ACC112 (cell line): Measurements from ENCODE around the gene FDXR.
"Not testable (repeated sequence)": the region's sequence is repeated elsewhere in the genome, so short reads cannot be mapped to it uniquely, and the experiment has no call there.

Experiments
- H2AFZ ChIP-seq: fragments of 200-600 bp; sonication (generic); one replicate; pipeline ENCODE4 v1.6.0; 2017; ENCODE audit warnings: antibody characterized with exemption, low read length; ENCODE audit not compliant: unreplicated experiment
- H3K27ac ChIP-seq: fragments of 200-600 bp; sonication (generic); 2 replicates; pipeline ENCODE4 v1.5.1; 2014; ENCODE audit warnings: low read depth, mild to moderate bottlenecking, antibody characterized with exemption, low read length, moderate library complexity
- H3K27me3 ChIP-seq: fragments of 200-600 bp; sonication (generic); 2 replicates; pipeline ENCODE4 v1.6.1; 2014; ENCODE audit warnings: mild to moderate bottlenecking, antibody characterized with exemption, low read length, moderate library complexity, mixed read lengths; ENCODE audit not compliant: insufficient read depth
- H3K36me3 ChIP-seq: fragments of 200-600 bp; sonication (generic); 2 replicates; pipeline ENCODE4 v1.6.1; 2016; ENCODE audit warnings: mild to moderate bottlenecking, antibody characterized with exemption, low read length, moderate library complexity, mixed read lengths; ENCODE audit not compliant: insufficient read depth
- H3K4me1 ChIP-seq: fragments of 200-600 bp; sonication (generic); one replicate; pipeline ENCODE4 v1.6.1; 2016; ENCODE audit warnings: low read length, mixed read lengths; ENCODE audit not compliant: insufficient read depth, unreplicated experiment, control insufficient read depth
- H3K4me3 ChIP-seq: fragments of 200-600 bp; sonication (generic); 2 replicates; pipeline ENCODE4 v1.5.1; 2014; ENCODE audit warnings: mild to moderate bottlenecking, low read depth, low read length
- H3K79me2 ChIP-seq: fragments of 200-600 bp; sonication (generic); one replicate; pipeline ENCODE4 v1.6.0; 2016; ENCODE audit warnings: low read length; ENCODE audit not compliant: control insufficient read depth, unreplicated experiment, insufficient read depth

Gene FDXR

GRCh38 chr17:74870512-74870911 is 2.3 kb downstream of the FDXR start:
- H3K27ac ChIP-seq: no peak overlapping the region
- no peaks in the 10 kb centered on the region for H3K79me2 ChIP-seq
- H2AFZ ChIP-seq: no peak overlapping the region
- no peak overlapping the region for H3K4me3 ChIP-seq
- peaks cover 12% of the 10 kb centered on the region for H3K4me1 ChIP-seq
- no peaks in the 10 kb centered on the region for H3K27me3 ChIP-seq
- H3K36me3 ChIP-seq: no peaks in the 10 kb centered on the region

GRCh38 chr17:74870028-74870427 is 2.8 kb downstream of the FDXR start:
- H3K79me2 ChIP-seq, H2AFZ ChIP-seq, H3K27me3 ChIP-seq, H3K4me1 ChIP-seq, H3K36me3 ChIP-seq, H3K4me3 ChIP-seq, H3K27ac ChIP-seq: not testable (repeated sequence)

- Histone ChIP-seq H3K4me1 (peaks cover 6% of the 10 kb centered on the region), H2AFZ (no peak overlapping the region), H3K27ac (no peak overlapping the region), H3K36me3 (no peaks in the 10 kb centered on the region), H3K79me2 (no peaks in the 10 kb centered on the region), H3K4me3 (no peak overlapping the region), H3K27me3 (no peaks in the 10 kb centered on the region)
Observed at GRCh38 chr17:74868908-74869255, 3.9 kb downstream of the FDXR start.

GRCh38 chr17:74868251-74868907 is 4.4 kb downstream of the FDXR start:
- no peak overlapping the region for H3K27ac ChIP-seq
- no peaks in the 10 kb centered on the region for H3K27me3 ChIP-seq
- H3K79me2 ChIP-seq: no peaks in the 10 kb centered on the region
- no peaks in the 10 kb centered on the region for H3K36me3 ChIP-seq
- peaks cover 6% of the 10 kb centered on the region for H3K4me1 ChIP-seq
- H2AFZ ChIP-seq: no peak overlapping the region
- H3K4me3 ChIP-seq: no peak overlapping the region

DNA sequence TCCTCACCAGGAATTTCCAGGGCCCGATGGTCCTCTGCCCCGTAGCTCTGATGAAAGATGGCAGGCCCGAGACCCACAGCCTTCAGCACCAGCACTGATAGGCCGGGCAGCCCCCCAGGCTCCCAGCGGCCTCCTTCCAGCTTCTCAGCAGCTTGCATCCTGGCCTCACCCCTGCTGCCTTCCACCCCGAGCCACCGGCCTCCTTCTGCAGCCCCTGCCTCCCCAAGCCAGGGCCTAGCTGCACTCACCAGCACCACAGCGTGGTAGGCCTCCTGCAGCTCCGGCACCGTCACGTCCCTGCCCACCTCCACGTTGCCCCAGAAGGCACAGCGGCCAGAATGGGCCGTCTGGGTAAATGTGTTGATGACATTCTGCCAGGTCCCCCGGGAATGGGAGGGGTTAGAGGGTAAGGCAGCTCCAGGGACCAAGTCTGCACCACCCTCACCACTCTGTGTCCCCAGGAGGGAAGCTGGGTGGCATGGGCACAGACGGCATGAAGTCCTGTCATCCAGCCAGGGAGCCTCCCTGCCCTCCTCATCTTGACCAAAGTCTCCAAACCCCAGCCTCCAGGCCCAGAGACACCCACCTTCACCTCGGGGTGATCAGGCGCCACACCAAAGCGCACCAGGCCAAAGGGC is 6.5 kb downstream of the FDXR start:
- Histone ChIP-seq H3K79me2 (no peaks in the 10 kb centered on the region), H3K4me3 (no peak overlapping the region), H3K4me1 (peaks cover 5% of the 10 kb centered on the region), H3K27me3 (peaks cover 10% of the 10 kb centered on the region), H3K36me3 (no peaks in the 10 kb centered on the region), H2AFZ (no peak overlapping the region), H3K27ac (no peak overlapping the region)

- H2AFZ ChIP-seq: no peak overlapping the region
- peaks cover 5% of the 10 kb centered on the region for H3K4me1 ChIP-seq
- H3K79me2 ChIP-seq: no peaks in the 10 kb centered on the region
- no peak overlapping the region for H3K27ac ChIP-seq
- H3K27me3 ChIP-seq: peaks cover 17% of the 10 kb centered on the region
- no peaks in the 10 kb centered on the region for H3K36me3 ChIP-seq
- no peak overlapping the region for H3K4me3 ChIP-seq
Observed at GRCh38 chr17:74865504-74866197, 7.1 kb downstream of the FDXR start.

DNA sequence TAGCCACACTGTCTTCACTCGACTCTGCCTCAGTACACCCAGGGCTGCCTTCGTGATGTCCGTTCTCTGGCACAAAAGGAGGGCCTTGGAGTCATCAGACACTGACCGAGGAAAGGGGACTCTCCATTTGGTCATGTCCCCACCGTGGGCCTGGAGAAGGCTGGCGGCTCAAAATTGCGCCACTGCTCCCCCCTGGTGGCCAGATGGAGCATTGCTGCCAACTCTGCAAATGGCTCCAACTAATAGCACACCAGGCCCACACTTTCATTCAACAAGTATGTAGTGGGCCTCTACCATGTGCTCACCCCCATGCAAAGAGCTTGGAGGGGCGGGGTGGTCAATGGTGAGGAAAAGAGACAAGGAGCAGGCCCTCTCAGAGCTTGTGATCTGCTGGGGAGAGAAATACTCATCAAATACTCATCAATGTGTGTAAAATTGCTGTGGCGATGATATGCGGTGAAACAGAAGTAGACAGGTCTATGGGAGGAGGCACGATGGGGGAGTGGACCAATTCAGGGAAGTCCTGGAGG is 7.9 kb downstream of the FDXR start:
- Histone ChIP-seq H3K4me3 (no peak overlapping the region), H2AFZ (no peak overlapping the region), H3K4me1 (peaks cover 7% of the 10 kb centered on the region), H3K36me3 (no peaks in the 10 kb centered on the region), H3K27me3 (peaks cover 24% of the 10 kb centered on the region), H3K27ac (no peak overlapping the region), H3K79me2 (no peaks in the 10 kb centered on the region)

DNA sequence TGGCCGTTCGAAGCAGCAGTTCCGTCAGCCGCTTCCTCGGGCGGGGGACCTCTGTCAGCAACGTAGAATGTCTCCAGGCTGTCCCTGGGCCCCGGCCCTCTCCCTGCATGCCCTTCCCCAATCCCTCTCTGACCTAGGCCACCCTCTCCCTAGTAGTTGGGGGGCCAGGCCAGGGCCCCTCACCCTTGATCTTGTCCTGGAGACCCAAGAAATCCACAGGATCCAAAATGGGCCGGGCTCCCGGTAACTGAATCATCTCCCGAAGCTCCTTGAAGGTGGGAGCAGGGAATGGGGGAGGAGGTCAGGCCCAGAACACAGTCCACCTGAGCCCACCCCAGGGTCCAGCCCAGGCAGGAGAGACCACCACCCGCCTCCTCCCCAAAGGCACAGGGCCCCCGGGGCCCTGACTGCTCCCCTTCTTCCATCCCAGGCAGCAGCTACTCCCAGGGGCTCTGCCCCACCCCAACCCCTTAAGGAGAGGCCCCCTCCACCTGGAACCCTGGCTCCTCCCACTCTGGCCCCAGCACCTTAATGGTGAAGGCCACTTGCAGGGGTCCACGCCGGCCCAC is 8.4 kb downstream of the FDXR start:
- no peaks in the 10 kb centered on the region for H3K79me2 ChIP-seq
- H3K36me3 ChIP-seq: no peaks in the 10 kb centered on the region
- peaks cover 29% of the 10 kb centered on the region for H3K27me3 ChIP-seq
- H3K4me1 ChIP-seq: peaks cover 7% of the 10 kb centered on the region
- no peak overlapping the region for H2AFZ ChIP-seq
- H3K4me3 ChIP-seq: no peak overlapping the region
- H3K27ac ChIP-seq: no peak overlapping the region

GRCh38 chr17:74863420-74864296 is 9.1 kb downstream of the FDXR start:
- Histone ChIP-seq H3K36me3 (no peaks in the 10 kb centered on the region), H3K27ac (no peak overlapping the region), H3K4me3 (no peak overlapping the region), H3K79me2 (no peaks in the 10 kb centered on the region), H3K27me3 (peaks cover 37% of the 10 kb centered on the region), H3K4me1 (peaks cover 7% of the 10 kb centered on the region), H2AFZ (no peak overlapping the region)

DNA sequence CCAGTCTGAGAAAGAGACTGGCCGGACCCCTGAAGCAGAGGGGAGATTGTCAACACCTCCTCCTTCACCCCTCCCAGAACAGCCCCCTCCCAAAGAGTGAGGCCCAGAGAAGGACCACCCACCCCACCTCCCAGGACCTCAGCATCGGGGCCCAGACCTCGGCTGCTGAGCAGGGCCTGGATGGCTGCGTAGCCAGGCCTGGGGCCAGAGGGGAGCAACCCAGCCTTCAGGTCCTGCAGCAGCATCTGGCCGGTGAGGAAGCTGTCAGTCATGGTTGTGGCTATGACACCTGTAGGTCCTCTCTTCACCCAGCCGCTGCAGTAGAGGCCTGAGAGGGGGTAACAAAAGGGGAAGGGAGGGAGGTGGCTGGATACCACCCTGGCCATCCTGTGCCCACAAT is 9.9 kb downstream of the FDXR start:
- Histone ChIP-seq H3K36me3 (no peaks in the 10 kb centered on the region), H2AFZ (no peak overlapping the region), H3K27ac (no peak overlapping the region), H3K79me2 (no peaks in the 10 kb centered on the region), H3K27me3 (peaks cover 41% of the 10 kb centered on the region), H3K4me1 (peaks cover 7% of the 10 kb centered on the region), H3K4me3 (no peak overlapping the region)
